Ovary (tissue), 9 donors: Measurements from ENCODE around the gene MTG1. TPM values are rescaled to one million over a fixed set of nuclear protein-coding genes. Genes with fewer than 3 reads are reported as not detected.
"Not testable (repeated sequence)": the region's sequence is repeated elsewhere in the genome, so short reads cannot be mapped to it uniquely, and the experiment has no call there.

Experiments used
- DNase-seq, 5 donors: peaks; one replicate each; pipeline ENCODE4 v3.0.0-alpha.2; 2019 to 2020
- H3K27ac ChIP-seq, 2 donors: fragments of 200-600 bp; one replicate each; pipeline versions ENCODE4 v1.5.1 to v1.8.0; 2019 to 2022
- H3K27me3 ChIP-seq: fragments of 200-600 bp; one replicate; pipeline ENCODE4 v1.8.0; 2022
- H3K36me3 ChIP-seq: fragments of 200-600 bp; sonication (generic); one replicate; pipeline ENCODE4 v1.5.1; 2019
- H3K4me1 ChIP-seq: one replicate; pipeline ENCODE4 v1.8.1; 2013; ENCODE audit warnings: mild to moderate bottlenecking, moderate library complexity; ENCODE audit not compliant: insufficient read depth
- H3K4me3 ChIP-seq: fragments of 200-600 bp; sonication (generic); one replicate; pipeline ENCODE4 v1.5.1; 2017
- H3K9me3 ChIP-seq, 2 donors: fragments of 200-600 bp in 1 of 2; sonication (generic) in 1 of 2; one replicate each; pipeline versions ENCODE4 v1.5.1 to v1.8.1; 2013 to 2019; ENCODE audit warnings: mild to moderate bottlenecking in 1 of 2, moderate library complexity in 1 of 2
- EP300 ChIP-seq: sonication (generic); formaldehyde crosslinking; IDR thresholded peaks from one replicate; pipeline ENCODE4 v1.6.1; 2017; ENCODE audit warnings: antibody characterized with exemption
- POLR2A ChIP-seq: fragments of 450-650 bp; IDR thresholded peaks from one replicate; pipeline ENCODE4 v1.6.1; 2017; ENCODE audit warnings: antibody characterized with exemption, mild to moderate bottlenecking, moderate library complexity
- WGBS, 3 donors: extraction: QIAGEN DNeasy Blood & Tissue Kit in 1 of 3; methylation state at CpG; one replicate each; pipeline versions ENCODE4 v1.1.5 to v1.1.7; 2013 to 2017; 5-methylcytosine and 5-hydroxymethylcytosine counted together
- intact Hi-C, 4 donors: fragments of 100-400 bp; cut with DNase I; formaldehyde crosslinking; loops; one replicate each; pipeline versions ENCODE4 v1.11.0 to v1.15.1; 2022 to 2023
- polyA plus RNA-seq, 2 donors: library from polyadenylated mRNA; stranded (reverse); fragments of 200-250 nt in 1 of 2; fragments of 350-450 nt in 1 of 2; fragmentation: Illumina TruSeq in 1 of 2; extraction: RNeasy Lipid Tissue Mini Kit (QIAGEN cat#74804) in 1 of 2; gene quantifications; one replicate each; pipeline ENCODE4 v1.2.3, GENCODE V29; 2013 to 2014
- total RNA-seq, 7 donors: library from RNA; depleted of rRNA in 2 of 7; stranded (reverse); fragments of >200 nt in 2 of 7; fragmentation: NEBNext Ultra II Directional in 3 of 7; extraction: Animal tissue kit (Norgen Biotek cat#: 25700) in 3 of 7; gene quantifications; one replicate each; pipeline versions ENCODE4 v1.1.0 to v1.2.4, GENCODE V29; 2016 to 2023
- TF ChIP-seq, protein P1 (sequence below), 3 donors: fragments of 450-650 bp in 2 of 3; fragments of 200-600 bp in 1 of 3; IDR thresholded peaks; one replicate each; pipeline versions ENCODE4 v1.5.1 to v1.8.0; 2016 to 2022; ENCODE audit warnings: antibody characterized with exemption in 3 of 3, mild to moderate bottlenecking in 1 of 3
- donor health status: DM: no; HTN: no; CAD: no; lungs with moderate emphysema.
- donor health status: DM: no; HTN: no; CAD: no.
- donor health status: Bipolar disorder and iron deficiency.
- donor health status: DM: yes; HTN: yes; CAD: no.
- donor health status: DM: no; HTN: no; CAD: no.
- donor health status: DM: yes; HTN: yes; CAD: no.

MTG1 gene
- total and polyA plus RNA-seq, 9 donors: 23.1 to 55.1 (median 33.7) TPM

- Histone ChIP-seq H3K4me1 (peaks cover 3% of the 10 kb centered on the region), H3K27me3 (no peaks in the 10 kb centered on the region), H3K9me3 (no peaks in the 10 kb centered on the region), H3K36me3 (no peaks in the 10 kb centered on the region), H3K4me3 (no peak overlapping the region), H3K27ac (no peak overlapping the region)
- WGBS, 3 donors: 11 to 21% (median 16%) methylated on average over 42 to 88 of the region's 88 CpGs
- TF ChIP-seq, protein P1, sequence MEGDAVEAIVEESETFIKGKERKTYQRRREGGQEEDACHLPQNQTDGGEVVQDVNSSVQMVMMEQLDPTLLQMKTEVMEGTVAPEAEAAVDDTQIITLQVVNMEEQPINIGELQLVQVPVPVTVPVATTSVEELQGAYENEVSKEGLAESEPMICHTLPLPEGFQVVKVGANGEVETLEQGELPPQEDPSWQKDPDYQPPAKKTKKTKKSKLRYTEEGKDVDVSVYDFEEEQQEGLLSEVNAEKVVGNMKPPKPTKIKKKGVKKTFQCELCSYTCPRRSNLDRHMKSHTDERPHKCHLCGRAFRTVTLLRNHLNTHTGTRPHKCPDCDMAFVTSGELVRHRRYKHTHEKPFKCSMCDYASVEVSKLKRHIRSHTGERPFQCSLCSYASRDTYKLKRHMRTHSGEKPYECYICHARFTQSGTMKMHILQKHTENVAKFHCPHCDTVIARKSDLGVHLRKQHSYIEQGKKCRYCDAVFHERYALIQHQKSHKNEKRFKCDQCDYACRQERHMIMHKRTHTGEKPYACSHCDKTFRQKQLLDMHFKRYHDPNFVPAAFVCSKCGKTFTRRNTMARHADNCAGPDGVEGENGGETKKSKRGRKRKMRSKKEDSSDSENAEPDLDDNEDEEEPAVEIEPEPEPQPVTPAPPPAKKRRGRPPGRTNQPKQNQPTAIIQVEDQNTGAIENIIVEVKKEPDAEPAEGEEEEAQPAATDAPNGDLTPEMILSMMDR (IDR thresholded peaks at IDR 0.05): no peak
- TF ChIP-seq EP300 (no peak), POLR2A (no peak)
- intact Hi-C loops: no loop called here
- DNase-seq: peak in 1 of 5 donors; percentile 17
These were observed 29.1 kb downstream of the MTG1 start for GRCh38 chr10:133422807-133423771.

- not testable (repeated sequence) for H3K4me1 ChIP-seq, H3K4me3 ChIP-seq
- 40% methylated on average over 2 of the region's 46 CpGs; no CpG with 5 or more reads in 2 of the 3 donors for WGBS, 3 donors
These were observed 30.1 kb downstream of the MTG1 start for GRCh38 chr10:133424102-133424501.

DNA sequence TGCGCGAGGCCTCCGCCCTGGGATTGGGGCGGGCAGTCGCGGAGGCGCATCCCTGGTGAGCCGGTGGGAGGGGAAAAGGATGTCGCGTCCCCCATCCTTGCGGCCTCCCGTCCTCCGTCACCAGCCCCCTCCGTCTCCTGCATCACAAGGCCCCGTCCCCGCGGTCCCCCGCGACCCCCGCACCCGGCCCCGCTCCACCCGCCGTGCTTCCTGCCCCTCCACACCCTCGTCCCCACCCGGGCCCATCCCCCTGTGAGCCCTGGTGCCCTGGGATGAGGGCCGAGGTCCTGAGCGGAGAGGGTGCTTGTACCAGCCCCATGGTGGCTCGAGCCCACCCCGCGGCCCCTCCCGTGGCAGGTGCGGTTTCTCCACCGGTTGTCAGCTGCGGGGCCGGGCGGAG lies 30.6 kb downstream of the MTG1 start, which contains the start of gene SPRN:
TSS of gene SPRN (minus strand) at position 25 of the 400 bp plus-strand sequence. CDS start 944 bp downstream, outside the sequence.
- H3K36me3 ChIP-seq, intact Hi-C loops, H3K27me3 ChIP-seq, H3K4me1 ChIP-seq, H3K4me3 ChIP-seq, H3K27ac ChIP-seq, H3K9me3 ChIP-seq: not testable (repeated sequence)
- peak in 1 of 5 donors; percentile 11 for DNase-seq
- WGBS, 3 donors: 17% methylated on average over 7 of the region's 37 CpGs; no CpG with 5 or more reads in 2 of the 3 donors

More at GRCh38 chr10:133424102-133424501, 30.1 kb downstream of the MTG1 start:
- H3K9me3 ChIP-seq, DNase-seq, H3K27ac ChIP-seq, intact Hi-C loops, H3K36me3 ChIP-seq, H3K27me3 ChIP-seq: not testable (repeated sequence)

DNA sequence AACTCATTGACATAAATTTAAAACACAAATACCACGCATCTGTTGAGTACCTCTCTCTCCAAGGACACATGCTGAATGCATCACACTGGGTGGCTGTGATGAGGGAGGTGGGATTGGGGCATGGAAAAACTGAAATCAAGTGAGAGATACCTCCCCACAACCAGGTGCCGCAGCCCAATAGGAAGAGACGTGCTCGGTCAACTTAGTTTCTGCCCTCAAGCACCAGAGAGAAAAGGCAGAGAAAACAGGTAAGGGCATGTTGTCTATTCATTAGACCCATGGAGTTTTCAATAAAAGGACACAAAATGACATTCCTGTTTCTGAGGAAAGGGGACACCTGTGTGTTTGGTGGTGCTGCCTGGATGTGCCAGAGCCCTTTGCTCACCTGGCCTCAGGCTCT lies 35.6 kb downstream of the MTG1 start:
- H3K27ac ChIP-seq, H3K4me1 ChIP-seq, H3K9me3 ChIP-seq, H3K27me3 ChIP-seq, DNase-seq, H3K36me3 ChIP-seq, H3K4me3 ChIP-seq: not testable (repeated sequence)
- intact Hi-C loops: loop anchor here in 1 of 4 donors (5.0 kb wide), 1 partner anchor 138 kb away; the partner anchor contains the start of gene SYCE1
- WGBS, 3 donors: 85 to 89% (median 89%) methylated on average over 4 of the region's 4 CpGs

DNA sequence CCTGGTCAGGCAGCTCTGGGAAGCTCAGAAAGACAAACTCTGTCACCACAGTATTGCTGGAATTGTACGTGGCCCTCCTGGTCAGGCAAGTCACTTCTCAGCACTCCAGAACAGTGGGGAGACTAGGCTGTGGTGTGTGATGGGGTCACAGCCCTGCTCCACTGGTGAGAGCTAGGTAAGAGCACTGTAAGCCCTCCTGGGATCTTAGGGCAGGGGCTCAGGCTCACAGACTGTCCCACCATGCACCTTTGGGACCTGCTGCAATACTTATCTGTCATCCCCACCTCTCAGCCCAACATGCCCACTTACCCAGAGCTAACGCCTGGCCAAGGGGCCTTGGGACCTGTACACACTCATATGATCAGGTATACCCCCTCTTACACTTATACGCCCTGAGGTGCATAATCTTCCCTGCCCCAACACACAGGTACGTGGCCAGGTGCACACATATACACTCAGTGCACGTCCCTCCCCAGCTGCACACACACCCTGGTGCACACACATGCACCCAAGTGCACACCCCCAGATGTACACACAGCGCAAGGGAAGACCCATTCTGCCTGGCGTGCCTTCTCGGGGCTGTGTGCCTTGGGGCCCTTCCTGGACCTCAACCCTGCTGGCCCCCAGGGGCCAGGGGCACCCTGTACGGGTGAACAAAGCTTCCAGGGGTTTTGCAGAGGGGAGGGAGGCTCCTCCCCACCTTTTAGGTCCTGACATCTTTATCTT lies 38.1 kb downstream of the MTG1 start:
- H3K27me3 ChIP-seq, H3K27ac ChIP-seq, H3K4me1 ChIP-seq, DNase-seq, H3K36me3 ChIP-seq, H3K9me3 ChIP-seq, H3K4me3 ChIP-seq, intact Hi-C loops: not testable (repeated sequence)
- WGBS, 3 donors: 73 to 84% (median 76%) methylated on average over 6 to 7 of the region's 9 CpGs

DNA sequence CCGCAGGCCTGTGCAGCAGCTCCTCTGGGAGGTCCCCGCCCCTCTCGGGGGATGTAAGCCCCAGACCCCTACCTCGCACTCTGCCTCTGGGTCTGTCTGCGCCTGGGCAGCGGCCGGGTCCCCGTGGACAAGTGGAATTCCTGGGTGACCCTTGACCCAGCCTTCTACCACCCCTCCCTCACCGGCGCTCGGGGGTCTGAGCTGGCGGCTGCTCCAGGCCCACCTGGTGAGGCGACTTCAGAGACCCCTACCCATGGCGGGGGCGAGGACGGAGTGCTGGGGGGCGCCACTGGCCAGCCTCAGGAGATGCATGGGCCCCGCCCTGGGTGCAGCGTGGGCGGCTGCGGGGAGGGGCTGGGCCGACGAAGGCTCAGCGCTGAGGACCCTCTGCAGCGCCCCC lies 38.8 kb downstream of the MTG1 start:
- intact Hi-C loops, H3K4me1 ChIP-seq, H3K36me3 ChIP-seq, DNase-seq, H3K9me3 ChIP-seq, H3K27ac ChIP-seq, H3K4me3 ChIP-seq, H3K27me3 ChIP-seq: not testable (repeated sequence)
- WGBS, 3 donors: 69 to 71% (median 70%) methylated on average over 7 to 9 of the region's 25 CpGs
